Coronary artery (tissue), 2 donors: Measurements from ENCODE around the gene PAQR7.

Experiments
- DNase-seq: peaks from one replicate; pipeline ENCODE4 v3.0.0-alpha.2; 2017; ENCODE audit warnings: low spot score
- H3K27ac ChIP-seq, 2 donors: fragments of 200-600 bp; sonication (generic); one replicate each; pipeline ENCODE4 v1.5.1; 2016 to 2019
- H3K4me3 ChIP-seq: fragments of 200-600 bp; sonication (generic); 2 replicates; pipeline ENCODE4 v1.5.1; 2016; ENCODE audit warnings: mild to moderate bottlenecking, moderate library complexity
- TF ChIP-seq, protein P1 (sequence below): fragments of 200-600 bp; sonication (generic); IDR thresholded peaks from one replicate; pipeline ENCODE4 v1.5.1; 2019; ENCODE audit warnings: antibody characterized with exemption

The PAQR7 gene

DNA sequence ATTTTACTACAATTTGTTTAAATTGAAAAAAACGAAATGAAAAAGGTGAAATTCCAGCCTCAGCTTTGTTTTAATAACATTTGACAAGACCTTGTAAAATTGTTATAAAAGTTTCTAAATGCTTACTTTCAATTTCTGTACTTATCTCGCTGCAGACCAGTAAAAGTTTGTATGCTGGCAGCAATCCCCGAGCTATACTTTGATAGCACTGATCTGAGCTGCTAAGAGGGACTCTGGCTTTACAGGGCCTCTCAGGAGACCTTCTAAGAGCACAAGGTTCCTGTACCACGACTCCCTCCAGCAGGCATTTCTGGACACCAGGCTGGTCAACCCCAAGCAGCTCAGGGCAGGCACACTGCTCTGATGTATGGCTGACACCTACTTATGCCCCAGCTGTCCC lies 17.6 kb upstream of the PAQR7 start:
- DNase-seq = no peak
- peak overlapping the region; percentile 61 to 63 for H3K27ac ChIP-seq
- H3K4me3 ChIP-seq = no peak overlapping the region
- TF ChIP-seq, protein P1, sequence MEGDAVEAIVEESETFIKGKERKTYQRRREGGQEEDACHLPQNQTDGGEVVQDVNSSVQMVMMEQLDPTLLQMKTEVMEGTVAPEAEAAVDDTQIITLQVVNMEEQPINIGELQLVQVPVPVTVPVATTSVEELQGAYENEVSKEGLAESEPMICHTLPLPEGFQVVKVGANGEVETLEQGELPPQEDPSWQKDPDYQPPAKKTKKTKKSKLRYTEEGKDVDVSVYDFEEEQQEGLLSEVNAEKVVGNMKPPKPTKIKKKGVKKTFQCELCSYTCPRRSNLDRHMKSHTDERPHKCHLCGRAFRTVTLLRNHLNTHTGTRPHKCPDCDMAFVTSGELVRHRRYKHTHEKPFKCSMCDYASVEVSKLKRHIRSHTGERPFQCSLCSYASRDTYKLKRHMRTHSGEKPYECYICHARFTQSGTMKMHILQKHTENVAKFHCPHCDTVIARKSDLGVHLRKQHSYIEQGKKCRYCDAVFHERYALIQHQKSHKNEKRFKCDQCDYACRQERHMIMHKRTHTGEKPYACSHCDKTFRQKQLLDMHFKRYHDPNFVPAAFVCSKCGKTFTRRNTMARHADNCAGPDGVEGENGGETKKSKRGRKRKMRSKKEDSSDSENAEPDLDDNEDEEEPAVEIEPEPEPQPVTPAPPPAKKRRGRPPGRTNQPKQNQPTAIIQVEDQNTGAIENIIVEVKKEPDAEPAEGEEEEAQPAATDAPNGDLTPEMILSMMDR = no peak

GRCh38 chr1:25891606-25892005 lies 16.1 kb upstream of the PAQR7 start:
- H3K27ac ChIP-seq = peak overlapping the region in 1 of 2 donors; percentile 68
- DNase-seq = no peak
- TF ChIP-seq, protein P1 = no peak
- H3K4me3 ChIP-seq = no peak overlapping the region

DNA sequence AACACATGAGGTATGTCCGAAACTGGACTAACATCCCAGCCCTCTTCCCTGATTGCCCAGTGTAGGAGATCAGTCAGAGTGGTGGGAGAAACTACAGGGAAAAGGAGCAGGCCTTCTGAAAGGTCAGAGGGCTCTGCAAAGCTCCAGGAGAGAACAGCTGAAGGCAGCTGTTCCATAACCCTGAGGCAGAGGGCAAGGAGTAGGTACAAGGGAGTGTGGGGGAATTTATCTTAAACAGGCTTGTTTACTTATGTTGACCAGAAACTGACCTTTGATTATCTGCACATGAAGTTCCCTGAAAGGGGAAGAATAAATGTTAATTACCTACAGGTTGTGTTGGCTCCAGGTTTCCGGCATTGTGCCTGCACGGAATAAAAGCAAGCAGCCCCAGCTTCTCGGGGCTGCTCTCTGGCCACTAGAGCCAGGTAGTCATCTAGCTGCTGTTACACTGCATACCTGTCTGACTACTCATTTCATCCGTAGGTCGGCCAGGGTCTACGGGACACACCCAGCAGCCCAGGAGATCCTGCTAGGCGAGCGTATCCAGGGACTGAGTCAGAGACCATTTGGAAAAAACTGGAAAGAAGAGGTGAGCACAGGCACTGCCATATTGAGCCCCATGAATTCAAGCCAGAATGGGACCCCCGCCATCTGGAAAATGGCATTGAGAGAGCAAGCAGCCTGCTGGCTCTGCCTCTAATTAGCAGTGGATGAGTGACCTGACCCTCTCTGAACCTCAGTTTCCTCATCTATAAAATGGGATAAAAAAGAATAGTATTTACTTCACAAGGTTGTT lies 14.9 kb upstream of the PAQR7 start:
- no peak overlapping the region for H3K4me3 ChIP-seq
- no peak for DNase-seq
- no peak overlapping the region for H3K27ac ChIP-seq
- TF ChIP-seq, protein P1 = no peak

DNA sequence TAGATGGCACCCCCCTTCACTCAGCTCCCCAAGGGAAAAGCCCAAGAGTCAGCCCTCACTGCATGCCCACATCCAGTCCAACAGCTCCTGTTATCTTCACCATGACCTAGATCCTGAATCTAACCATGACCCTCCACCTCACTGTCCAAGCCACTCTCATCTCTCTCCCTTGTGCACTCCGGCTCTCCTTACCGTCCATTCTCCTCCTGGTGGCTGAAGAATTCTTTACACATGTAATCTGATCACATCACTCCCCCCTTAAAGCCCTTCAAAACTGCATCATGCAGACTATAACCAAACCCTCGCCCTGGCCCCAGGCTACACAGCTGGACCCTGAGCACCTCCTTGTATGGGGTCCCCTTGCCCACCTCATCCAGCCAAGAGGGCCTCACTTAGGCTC lies 14.0 kb upstream of the PAQR7 start:
- H3K4me3 ChIP-seq = no peak overlapping the region
- no peak overlapping the region for H3K27ac ChIP-seq
- TF ChIP-seq, protein P1 = no peak
- no peak for DNase-seq

DNA sequence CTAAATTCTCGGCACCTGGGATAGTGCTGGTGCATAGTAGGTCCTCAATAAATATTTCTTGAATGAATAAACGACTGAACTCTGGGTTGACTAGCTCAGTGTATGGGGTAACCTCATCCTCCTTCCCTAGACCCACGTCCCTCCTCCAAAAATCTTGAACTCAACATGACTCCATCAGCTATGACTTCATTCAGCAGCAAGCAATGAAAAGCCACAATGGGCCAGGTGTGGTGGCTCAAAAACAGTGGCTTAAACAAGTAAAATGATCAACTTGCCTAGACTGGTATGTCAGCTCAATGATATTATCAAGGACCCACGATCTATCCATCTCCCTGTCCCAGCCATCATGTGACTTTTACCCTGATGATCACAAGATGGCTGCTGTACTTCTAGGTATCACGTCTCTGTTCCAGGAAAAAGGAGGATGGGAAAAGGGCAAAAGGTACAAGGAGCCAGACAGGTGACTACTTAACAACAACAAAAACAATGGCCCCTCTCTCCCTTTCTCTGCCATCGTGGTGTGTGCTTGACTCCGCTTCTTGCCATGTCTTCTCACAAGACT lies 13.0 kb upstream of the PAQR7 start:
- H3K4me3 ChIP-seq = no peak overlapping the region
- no peak overlapping the region for H3K27ac ChIP-seq
- TF ChIP-seq, protein P1 = no peak
- DNase-seq = no peak

DNA sequence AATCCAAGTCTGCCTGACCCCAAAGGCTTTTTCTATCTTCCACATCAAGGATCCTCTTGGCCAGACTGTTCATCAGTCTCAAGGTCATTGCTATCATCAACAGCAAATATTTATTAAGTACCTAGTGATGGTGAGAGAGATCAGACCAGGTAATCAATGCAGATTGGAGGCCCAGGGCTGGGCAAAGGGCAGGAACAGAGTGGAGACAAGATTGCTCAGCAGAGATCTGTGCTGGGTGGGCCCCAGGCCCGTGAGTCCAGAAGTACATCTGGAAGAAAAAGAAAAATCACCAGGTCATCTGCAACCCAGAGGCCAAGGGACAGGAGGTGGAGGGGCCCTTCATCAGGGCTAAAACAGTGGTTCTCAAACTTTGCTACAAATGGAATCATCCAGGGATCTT lies 10.1 kb upstream of the PAQR7 start:
- TF ChIP-seq, protein P1 = no peak
- no peak overlapping the region for H3K27ac ChIP-seq

GRCh38 chr1:25881266-25881665 lies 5.8 kb upstream of the PAQR7 start:
- no peak overlapping the region for H3K27ac ChIP-seq
- DNase-seq = no peak

More for the DNA sequence above, 10.1 kb upstream of the PAQR7 start:
- H3K4me3 ChIP-seq = no peak overlapping the region
- DNase-seq = no peak

More at GRCh38 chr1:25881266-25881665, 5.8 kb upstream of the PAQR7 start:
- no peak overlapping the region for H3K4me3 ChIP-seq
- TF ChIP-seq, protein P1 = no peak
